PFSK-1 (cell line): ENCODE measurements around the gene MAPK1.

Source experiments
- FOXP2 ChIP-seq: optimal IDR thresholded peaks from 2 replicates; pipeline ENCODE3; 2011; ENCODE audit warnings: borderline replicate concordance, control low read depth, inconsistent platforms; ENCODE audit not compliant: insufficient read depth; ENCODE audit errors: extremely low read length, extremely low read depth
- POLR2AphosphoS5 ChIP-seq: IDR thresholded peaks from 2 replicates; pipeline ENCODE4 v1.6.1; 2012; ENCODE audit warnings: low read depth, mild to moderate bottlenecking, control low read depth, low read length, moderate library complexity
- SIN3A ChIP-seq: IDR thresholded peaks from 2 replicates; pipeline ENCODE4 v1.6.1; 2012; ENCODE audit warnings: mild to moderate bottlenecking, low read length, moderate library complexity, borderline replicate concordance; ENCODE audit not compliant: insufficient read depth
- TAF1 ChIP-seq: IDR thresholded peaks from 2 replicates; pipeline ENCODE4 v1.6.1; 2012; ENCODE audit warnings: low read length, control low read depth, borderline replicate concordance; ENCODE audit not compliant: insufficient read depth
- TF ChIP-seq, protein P1 (sequence below), 2 experiments: IDR thresholded peaks; 2 replicates each; pipeline versions ENCODE4 v1.6.1 to v1.8.0; 2011 to 2012; ENCODE audit warnings: low read depth in 2 of 2, low read length in 2 of 2, control low read depth in 1 of 2, inconsistent platforms in 1 of 2, mild to moderate bottlenecking in 1 of 2, moderate library complexity in 1 of 2; ENCODE audit not compliant: insufficient read depth in 1 of 2

MAPK1 gene

GRCh38 chr22:21824445-21824912, 43.0 kb downstream of the MAPK1 start:
- TF ChIP-seq, protein P1, sequence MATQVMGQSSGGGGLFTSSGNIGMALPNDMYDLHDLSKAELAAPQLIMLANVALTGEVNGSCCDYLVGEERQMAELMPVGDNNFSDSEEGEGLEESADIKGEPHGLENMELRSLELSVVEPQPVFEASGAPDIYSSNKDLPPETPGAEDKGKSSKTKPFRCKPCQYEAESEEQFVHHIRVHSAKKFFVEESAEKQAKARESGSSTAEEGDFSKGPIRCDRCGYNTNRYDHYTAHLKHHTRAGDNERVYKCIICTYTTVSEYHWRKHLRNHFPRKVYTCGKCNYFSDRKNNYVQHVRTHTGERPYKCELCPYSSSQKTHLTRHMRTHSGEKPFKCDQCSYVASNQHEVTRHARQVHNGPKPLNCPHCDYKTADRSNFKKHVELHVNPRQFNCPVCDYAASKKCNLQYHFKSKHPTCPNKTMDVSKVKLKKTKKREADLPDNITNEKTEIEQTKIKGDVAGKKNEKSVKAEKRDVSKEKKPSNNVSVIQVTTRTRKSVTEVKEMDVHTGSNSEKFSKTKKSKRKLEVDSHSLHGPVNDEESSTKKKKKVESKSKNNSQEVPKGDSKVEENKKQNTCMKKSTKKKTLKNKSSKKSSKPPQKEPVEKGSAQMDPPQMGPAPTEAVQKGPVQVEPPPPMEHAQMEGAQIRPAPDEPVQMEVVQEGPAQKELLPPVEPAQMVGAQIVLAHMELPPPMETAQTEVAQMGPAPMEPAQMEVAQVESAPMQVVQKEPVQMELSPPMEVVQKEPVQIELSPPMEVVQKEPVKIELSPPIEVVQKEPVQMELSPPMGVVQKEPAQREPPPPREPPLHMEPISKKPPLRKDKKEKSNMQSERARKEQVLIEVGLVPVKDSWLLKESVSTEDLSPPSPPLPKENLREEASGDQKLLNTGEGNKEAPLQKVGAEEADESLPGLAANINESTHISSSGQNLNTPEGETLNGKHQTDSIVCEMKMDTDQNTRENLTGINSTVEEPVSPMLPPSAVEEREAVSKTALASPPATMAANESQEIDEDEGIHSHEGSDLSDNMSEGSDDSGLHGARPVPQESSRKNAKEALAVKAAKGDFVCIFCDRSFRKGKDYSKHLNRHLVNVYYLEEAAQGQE (IDR thresholded peaks at IDR 0.05; ENCODE audit: insufficient read depth in 1 of 2, low read depth in 2 of 2, low read length in 2 of 2), result no peak
- TF ChIP-seq TAF1 (no peak), POLR2AphosphoS5 (no peak), SIN3A (no peak), FOXP2 (no peak)

GRCh38 chr22:21823740-21824444, 43.6 kb downstream of the MAPK1 start:
- TF ChIP-seq, protein P1 (IDR thresholded peaks at IDR 0.05; ENCODE audit: insufficient read depth in 1 of 2, low read depth in 2 of 2, low read length in 2 of 2), result no peak
- TF ChIP-seq SIN3A (no peak), FOXP2 (no peak), POLR2AphosphoS5 (no peak), TAF1 (no peak)

- TF ChIP-seq FOXP2 (no peak), TAF1 (no peak), POLR2AphosphoS5 (no peak), SIN3A (no peak)
- TF ChIP-seq, protein P1 (IDR thresholded peaks at IDR 0.05; ENCODE audit: insufficient read depth in 1 of 2, low read depth in 2 of 2, low read length in 2 of 2), result no peak
Measured at GRCh38 chr22:21819183-21819770, 48.2 kb downstream of the MAPK1 start.

- no peak for TF ChIP-seq SIN3A
- no peak for TF ChIP-seq TAF1
- no peak for TF ChIP-seq FOXP2
- TF ChIP-seq, protein P1 (IDR thresholded peaks at IDR 0.05; ENCODE audit: insufficient read depth in 1 of 2, low read depth in 2 of 2, low read length in 2 of 2), result no peak
- TF ChIP-seq POLR2AphosphoS5, result no peak
Measured at GRCh38 chr22:21818487-21819182, 48.8 kb downstream of the MAPK1 start.
